CD14-positive monocyte (primary cell): Measurements from ENCODE around the gene POLDIP2. TPM values are rescaled to one million over a fixed set of nuclear protein-coding genes. Genes with fewer than 3 reads are reported as not detected.

Source experiments
- DNase-seq, 3 donors: peaks; one replicate each; pipeline ENCODE4 v3.0.0-alpha.2; 2011 to 2022
- H2AFZ ChIP-seq: 2 replicates; pipeline ENCODE4 v1.6.0; 2012; ENCODE audit warnings: mild to moderate bottlenecking, low read depth, low read length, inconsistent platforms; ENCODE audit not compliant: insufficient read depth, poor library complexity, severe bottlenecking
- H3K27ac ChIP-seq, 2 donors: 1 replicate in 1 of 2; 2 replicates in 1 of 2; pipeline ENCODE4 v1.5.1; 2012 to 2013; ENCODE audit warnings: low read length in 2 of 2, control low read depth in 1 of 2, inconsistent platforms in 1 of 2, low read depth in 1 of 2, mild to moderate bottlenecking in 1 of 2
- H3K27me3 ChIP-seq, 2 donors: one replicate each; pipeline versions ENCODE4 v1.6.0 to v1.6.1; 2011 to 2013; ENCODE audit warnings: low read length in 2 of 2; ENCODE audit not compliant: control insufficient read depth in 2 of 2, insufficient read depth in 2 of 2
- H3K36me3 ChIP-seq, 2 donors: replicated peaks in 1 of 2; 1 replicate in 1 of 2; 2 replicates in 1 of 2; pipeline versions ENCODE4 v1.5.1 to v1.6.1; 2012 to 2013; ENCODE audit warnings: low read length in 2 of 2, control low read depth in 1 of 2, inconsistent platforms in 1 of 2, mild to moderate bottlenecking in 1 of 2; ENCODE audit not compliant: insufficient read depth in 2 of 2, control insufficient read depth in 1 of 2
- H3K4me1 ChIP-seq, 2 donors: 1 replicate in 1 of 2; 2 replicates in 1 of 2; pipeline versions ENCODE4 v1.5.1 to v1.6.1; 2012 to 2013; ENCODE audit warnings: low read length in 2 of 2, control low read depth in 1 of 2, inconsistent platforms in 1 of 2, mild to moderate bottlenecking in 1 of 2, moderate library complexity in 1 of 2; ENCODE audit not compliant: insufficient read depth in 2 of 2, control insufficient read depth in 1 of 2
- H3K4me2 ChIP-seq: replicated peaks from 2 replicates; pipeline ENCODE3; 2012; ENCODE audit warnings: low read length, moderate library complexity, mild to moderate bottlenecking; ENCODE audit not compliant: poor library complexity, severe bottlenecking; ENCODE audit errors: extremely low read depth
- H3K4me3 ChIP-seq, 3 experiments: fragments of 200-600 bp in 1 of 3; sonication (generic) in 1 of 3; replicated peaks in 1 of 3; 1 replicate in 2 of 3; 2 replicates in 1 of 3; pipeline ENCODE4 v1.5.1; 2011 to 2013; ENCODE audit warnings: low read length in 3 of 3, mild to moderate bottlenecking in 3 of 3, control low read depth in 2 of 3, low read depth in 2 of 3, inconsistent platforms in 1 of 3, moderate library complexity in 1 of 3
- H3K79me2 ChIP-seq: 2 replicates; pipeline ENCODE4 v1.6.0; 2012; ENCODE audit warnings: mild to moderate bottlenecking, control low read depth, inconsistent platforms, low read length, moderate library complexity; ENCODE audit not compliant: insufficient read depth
- H3K9ac ChIP-seq: 2 replicates; pipeline ENCODE4 v1.6.0; 2017; ENCODE audit warnings: low read length, mild to moderate bottlenecking; ENCODE audit not compliant: insufficient read depth, poor library complexity, severe bottlenecking
- H3K9me3 ChIP-seq, 2 donors: replicated peaks in 1 of 2; 1 replicate in 1 of 2; 2 replicates in 1 of 2; pipeline versions ENCODE4 v1.5.1 to v1.6.1; 2012 to 2013; ENCODE audit warnings: low read length in 2 of 2, control low read depth in 1 of 2; ENCODE audit not compliant: control insufficient read depth in 1 of 2, insufficient read depth in 1 of 2
- H4K20me1 ChIP-seq: 2 replicates; pipeline ENCODE4 v1.6.0; 2012; ENCODE audit warnings: mild to moderate bottlenecking, low read length, control low read depth, moderate library complexity; ENCODE audit not compliant: insufficient read depth
- H3K27ac Mint-ChIP-seq, 7 donors: one replicate each; pipeline ENCODE4 v1.8.0; 2020; ENCODE audit warnings: mild to moderate bottlenecking in 7 of 7, mixed read lengths in 7 of 7, moderate library complexity in 6 of 7, inconsistent platforms in 2 of 7
- H3K27me3 Mint-ChIP-seq, 3 donors: one replicate each; pipeline ENCODE4 v1.8.0; 2021 to 2022; ENCODE audit warnings: low read depth in 3 of 3, mild to moderate bottlenecking in 3 of 3, mixed read lengths in 3 of 3, moderate library complexity in 3 of 3, inconsistent platforms in 1 of 3
- H3K36me3 Mint-ChIP-seq, 2 donors: one replicate each; pipeline ENCODE4 v1.8.0; 2020; ENCODE audit warnings: mixed read lengths in 2 of 2, inconsistent platforms in 1 of 2, mild to moderate bottlenecking in 1 of 2
- H3K4me1 Mint-ChIP-seq: one replicate; pipeline ENCODE4 v1.8.0; 2020; ENCODE audit warnings: mild to moderate bottlenecking, mixed read lengths
- H3K4me3 Mint-ChIP-seq, 2 donors: one replicate each; pipeline ENCODE4 v1.8.0; 2020; ENCODE audit warnings: mild to moderate bottlenecking in 2 of 2, mixed read lengths in 2 of 2, moderate library complexity in 1 of 2
- H3K9me3 Mint-ChIP-seq, 7 donors: one replicate each; pipeline ENCODE4 v1.8.0; 2020 to 2022; ENCODE audit warnings: mixed read lengths in 7 of 7, mild to moderate bottlenecking in 6 of 7, moderate library complexity in 6 of 7, inconsistent platforms in 2 of 7
- WGBS: methylation state at CpG from one replicate; pipeline ENCODE4 v1.1.5; 2013; ENCODE audit warnings: missing lambda C conversion rate; ENCODE audit not compliant: insufficient coverage; 5-methylcytosine and 5-hydroxymethylcytosine counted together
- intact Hi-C, 2 donors: fragments of 100-400 bp; cut with micrococcal nuclease; formaldehyde crosslinking; loops; one replicate each; pipeline versions ENCODE4 v1.15.0 to v1.15.1; 2023
- polyA plus RNA-seq, 3 donors: library from polyadenylated mRNA; depleted of rRNA in 1 of 3; unstranded in 2 of 3; stranded (reverse) in 1 of 3; fragments of 300-500 nt in 2 of 3; fragments of >200 nt in 1 of 3; fragmentation: Illumina TruSeq in 2 of 3; gene quantifications; 1 replicate in 2 of 3; 2 replicates in 1 of 3; pipeline ENCODE4 v1.2.3, GENCODE V29; 2012 to 2021
- TF ChIP-seq, protein P1 (sequence below): fragments of 200-600 bp; IDR thresholded peaks from one replicate; pipeline ENCODE4 v1.8.0; 2022; ENCODE audit warnings: antibody characterized with exemption, mild to moderate bottlenecking

The POLDIP2 gene
- polyA plus RNA-seq, 3 donors = 31.5 to 76.9 (median 72.4) TPM

DNA sequence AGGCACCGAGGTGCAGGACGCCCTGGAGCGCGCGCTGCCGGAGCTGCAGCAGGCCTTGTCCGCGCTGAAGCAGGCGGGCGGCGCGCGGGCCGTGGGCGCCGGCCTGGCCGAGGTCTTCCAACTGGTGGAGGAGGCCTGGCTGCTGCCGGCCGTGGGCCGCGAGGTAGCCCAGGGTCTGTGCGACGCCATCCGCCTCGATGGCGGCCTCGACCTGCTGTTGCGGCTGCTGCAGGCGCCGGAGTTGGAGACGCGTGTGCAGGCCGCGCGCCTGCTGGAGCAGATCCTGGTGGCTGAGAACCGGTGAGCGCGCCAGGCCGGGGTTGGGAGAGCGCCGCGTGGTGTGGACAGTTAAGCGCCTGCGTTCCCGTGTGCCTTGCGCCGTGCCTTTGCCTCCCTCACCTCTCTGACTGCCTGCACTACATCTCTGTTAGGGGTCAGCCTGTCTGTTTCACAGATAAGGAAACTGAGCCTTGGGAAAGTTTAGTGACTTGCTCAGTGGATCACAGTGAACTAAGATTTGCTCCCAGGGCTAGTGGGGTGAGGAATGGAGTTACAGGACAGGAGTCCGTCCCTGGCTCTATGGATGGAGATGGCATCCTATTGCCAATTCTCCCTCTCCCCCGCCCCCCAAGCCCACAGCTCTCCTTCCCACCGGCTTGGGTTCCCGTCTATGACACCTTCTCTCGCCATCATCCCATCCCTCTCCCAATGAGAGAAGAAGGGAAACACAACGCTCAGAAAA, 15.0 kb upstream of the POLDIP2 start:
- peak overlapping the region; percentile 87 for H3K4me2 ChIP-seq
- H2AFZ ChIP-seq = peak overlapping the region; percentile 82
- Mint-ChIP-seq H3K27ac (no peak overlapping the region), H3K4me1 (peaks cover 27% of the 10 kb centered on the region), H3K4me3 (peak overlapping the region; percentile 47 to 84), H3K9me3 (peaks cover 0 to 5% (median 1%) of the 10 kb centered on the region in 7 donors), H3K36me3 (peaks cover 7 to 11% of the 10 kb centered on the region in 2 donors), H3K27me3 (peaks cover 23 to 44% (median 25%) of the 10 kb centered on the region in 3 donors)
- H3K79me2 ChIP-seq = no peaks in the 10 kb centered on the region
- H3K4me3 ChIP-seq = peak overlapping the region in 1 of 3 experiments; percentile 74
- peaks cover 23 to 34% of the 10 kb centered on the region in 2 donors for H3K4me1 ChIP-seq
- intact Hi-C loops = no loop called here
- H3K9ac ChIP-seq = peak overlapping the region; percentile 49
- TF ChIP-seq, protein P1, sequence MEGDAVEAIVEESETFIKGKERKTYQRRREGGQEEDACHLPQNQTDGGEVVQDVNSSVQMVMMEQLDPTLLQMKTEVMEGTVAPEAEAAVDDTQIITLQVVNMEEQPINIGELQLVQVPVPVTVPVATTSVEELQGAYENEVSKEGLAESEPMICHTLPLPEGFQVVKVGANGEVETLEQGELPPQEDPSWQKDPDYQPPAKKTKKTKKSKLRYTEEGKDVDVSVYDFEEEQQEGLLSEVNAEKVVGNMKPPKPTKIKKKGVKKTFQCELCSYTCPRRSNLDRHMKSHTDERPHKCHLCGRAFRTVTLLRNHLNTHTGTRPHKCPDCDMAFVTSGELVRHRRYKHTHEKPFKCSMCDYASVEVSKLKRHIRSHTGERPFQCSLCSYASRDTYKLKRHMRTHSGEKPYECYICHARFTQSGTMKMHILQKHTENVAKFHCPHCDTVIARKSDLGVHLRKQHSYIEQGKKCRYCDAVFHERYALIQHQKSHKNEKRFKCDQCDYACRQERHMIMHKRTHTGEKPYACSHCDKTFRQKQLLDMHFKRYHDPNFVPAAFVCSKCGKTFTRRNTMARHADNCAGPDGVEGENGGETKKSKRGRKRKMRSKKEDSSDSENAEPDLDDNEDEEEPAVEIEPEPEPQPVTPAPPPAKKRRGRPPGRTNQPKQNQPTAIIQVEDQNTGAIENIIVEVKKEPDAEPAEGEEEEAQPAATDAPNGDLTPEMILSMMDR = no peak
- H3K9me3 ChIP-seq = peaks cover 2 to 7% of the 10 kb centered on the region in 2 donors
- H3K36me3 ChIP-seq = no peaks in the 10 kb centered on the region
- peaks cover 13 to 20% of the 10 kb centered on the region in 2 donors for H3K27me3 ChIP-seq
- no peak for DNase-seq
- H3K27ac ChIP-seq = no peak overlapping the region
- H4K20me1 ChIP-seq = peaks cover 4% of the 10 kb centered on the region
- 6% methylated on average over 46 of the region's 53 CpGs for WGBS

DNA sequence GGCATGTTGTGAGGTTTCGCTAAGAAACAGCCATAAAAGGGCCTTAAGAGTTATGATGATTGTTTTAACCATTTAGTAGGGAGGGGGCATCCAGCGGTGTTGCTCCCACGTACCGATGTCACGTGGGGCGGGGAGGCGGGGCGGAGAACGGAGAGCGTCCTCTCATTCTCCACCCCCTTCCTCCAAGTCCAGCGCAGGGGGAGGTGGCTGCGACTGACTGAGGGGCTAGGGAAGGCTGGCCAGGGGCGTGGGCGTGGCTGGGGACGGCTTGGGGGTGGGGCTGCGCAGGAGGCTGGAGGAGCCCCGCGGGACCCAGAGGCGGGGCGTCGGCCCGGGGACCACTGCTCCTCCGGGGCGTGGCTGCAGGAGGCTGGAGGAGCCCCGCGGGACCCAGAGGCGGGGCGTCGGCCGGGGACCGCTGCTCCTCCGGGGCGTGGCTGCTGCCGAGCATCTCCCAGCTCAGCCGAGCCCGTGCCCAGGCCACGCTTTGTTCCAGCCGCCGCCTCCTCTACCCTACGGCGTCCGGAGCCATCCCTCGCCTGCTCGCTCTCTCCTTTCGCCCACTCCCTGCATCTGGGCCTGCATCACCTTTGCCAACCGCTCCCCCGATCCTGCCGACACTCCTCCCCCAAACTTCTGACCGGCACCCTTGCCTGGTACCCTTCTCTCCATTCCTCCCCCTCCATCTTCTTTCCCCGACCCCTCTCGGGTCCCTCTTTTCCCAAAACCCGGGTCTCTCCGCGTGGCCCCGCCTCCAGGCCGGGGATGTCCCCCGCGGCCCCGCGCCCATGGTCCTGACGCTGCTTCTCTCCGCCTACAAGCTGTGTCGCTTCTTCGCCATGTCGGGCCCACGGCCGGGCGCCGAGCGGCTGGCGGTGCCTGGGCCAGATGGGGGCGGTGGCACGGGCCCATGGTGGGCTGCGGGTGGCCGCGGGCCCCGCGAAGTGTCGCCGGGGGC, 14.2 kb upstream of the POLDIP2 start, which contains the start of gene SARM1:
TSS of gene SARM1 (plus strand) at position 450 of the 958 bp plus-strand sequence. CDS start at position 789, 339 bp downstream.
- Mint-ChIP-seq H3K4me3 (peak within 1 kb of the TSS; percentile 80 to 87), H3K27me3 (peaks cover 22 to 44% (median 25%) of the 10 kb centered on the region in 3 donors), H3K36me3 (peaks cover 12 to 15% of the 10 kb centered on the region in 2 donors), H3K9me3 (peaks cover 0 to 5% (median 1%) of the 10 kb centered on the region in 7 donors), H3K4me1 (peaks cover 27% of the 10 kb centered on the region), H3K27ac (peak within 1 kb of the TSS in 4 of 7 donors; percentile 10 to 63 (median 52))
- Histone ChIP-seq H3K9me3 (peaks cover 2 to 7% of the 10 kb centered on the region in 2 donors), H2AFZ (peak within 1 kb of the TSS; percentile 82), H3K79me2 (no peaks in the 10 kb centered on the region), H3K4me3 (peak within 1 kb of the TSS; percentile 14 to 74 (median 36)), H3K9ac (peak within 1 kb of the TSS; percentile 49), H3K27ac (no peak within 1 kb of the TSS), H3K27me3 (peaks cover 13 to 20% of the 10 kb centered on the region in 2 donors), H3K4me2 (peak within 1 kb of the TSS; percentile 87), H3K36me3 (peaks cover 0 to 2% of the 10 kb centered on the region in 2 donors), H4K20me1 (peaks cover 4% of the 10 kb centered on the region), H3K4me1 (peaks cover 23 to 34% of the 10 kb centered on the region in 2 donors)
- intact Hi-C loops = no loop called here
- DNase-seq = peak in 2 of 3 donors; percentile 23 to 29
- under 1% methylated on average over 69 of the region's 80 CpGs for WGBS
- TF ChIP-seq, protein P1 = no peak
